ENCODE measurements around the gene KLHL35. TPM values are rescaled to one million over a fixed set of nuclear protein-coding genes. Genes with fewer than 3 reads are reported as not detected.

Gene KLHL35
- total and polyA plus RNA-seq, 2 experiments from 2014 or later = 0.63 to 1.7 TPM

DNA sequence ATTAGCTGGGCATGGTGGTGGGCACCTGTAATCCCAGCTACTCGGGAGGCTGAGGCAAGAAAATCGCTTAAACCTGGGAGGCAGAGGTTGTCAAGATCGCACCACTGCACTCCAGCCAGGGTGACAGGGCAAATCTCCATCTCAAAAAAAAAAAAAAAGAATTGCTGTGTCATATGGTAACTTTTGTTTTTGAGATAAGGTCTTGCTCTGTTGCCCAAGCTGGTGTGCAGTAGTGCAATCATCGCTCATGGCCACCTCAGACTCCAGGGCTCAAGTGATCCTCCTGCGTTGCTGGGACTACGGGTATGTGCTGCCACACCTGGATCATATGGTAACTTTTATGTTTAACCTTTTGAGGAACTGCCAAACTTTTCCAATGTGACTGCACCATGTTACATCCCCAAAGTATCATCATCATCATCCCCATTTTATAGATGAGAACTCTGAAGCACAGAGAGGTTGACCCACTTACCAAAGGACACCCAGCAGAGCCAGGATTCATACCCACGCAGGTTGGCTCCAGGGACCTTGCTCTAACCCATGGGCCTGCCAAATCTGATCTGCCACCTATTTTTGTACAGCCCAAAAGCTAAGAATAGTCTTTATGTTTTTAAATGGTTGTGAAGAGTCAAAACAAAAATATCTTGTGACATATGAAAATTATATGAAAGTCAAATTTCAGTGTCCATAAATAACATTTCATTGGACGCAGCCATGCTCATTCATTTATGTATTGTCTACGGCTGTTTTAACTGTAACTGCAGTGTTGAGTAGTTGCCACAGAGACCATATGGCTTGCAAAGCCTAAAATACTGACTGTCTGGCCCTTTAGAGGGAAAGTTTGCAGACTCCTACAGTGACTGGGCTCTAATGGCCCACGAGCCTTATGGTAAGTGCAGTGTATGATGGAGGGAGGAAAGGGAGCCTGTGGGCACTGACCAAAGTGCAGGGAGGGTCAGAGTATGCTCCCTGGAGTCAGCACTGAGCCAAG lies 47.5 kb upstream of the KLHL35 start:
- Histone ChIP-seq H2AFZ (no peak overlapping the region), H3K9me2 (replicated peaks; ENCODE audit: insufficient read depth) (no peaks in the 10 kb centered on the region), H3K27me3 (no peaks in the 10 kb centered on the region)

DNA sequence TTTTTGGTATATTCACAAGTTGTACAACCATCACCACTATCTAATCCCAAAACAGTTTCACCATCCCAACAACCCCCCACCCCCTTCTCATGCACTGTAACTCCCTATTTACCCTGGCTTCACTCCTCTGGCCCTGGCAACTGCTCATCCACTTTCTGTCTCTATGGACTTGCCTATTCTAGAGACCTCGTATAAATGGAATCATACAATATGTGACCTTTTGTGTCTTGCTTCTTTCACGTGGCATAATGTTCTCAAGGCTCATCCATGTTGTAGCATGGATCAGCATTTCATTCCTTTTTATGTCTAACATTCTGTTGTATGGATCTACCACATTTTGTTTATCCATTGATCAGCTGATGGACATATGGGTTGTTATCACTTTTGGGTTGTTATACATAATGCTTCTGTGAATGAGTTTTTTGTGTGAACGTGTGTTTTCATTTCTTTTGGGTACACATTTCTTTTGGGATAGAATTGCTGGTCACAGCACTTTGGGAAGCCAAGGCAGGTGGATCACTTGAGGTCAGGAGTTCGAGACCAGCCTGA lies 46.7 kb upstream of the KLHL35 start:
- Histone ChIP-seq H3K27me3 (no peaks in the 10 kb centered on the region), H3K27ac (no peak overlapping the region), H3K4me3 (no peak overlapping the region), H3K9me2 (replicated peaks; ENCODE audit: insufficient read depth) (no peaks in the 10 kb centered on the region), H3K36me3 (replicated peaks; ENCODE audit: insufficient read depth, low read depth) (no peaks in the 10 kb centered on the region), H3K4me1 (ENCODE audit: insufficient read depth) (no peaks in the 10 kb centered on the region), H3K9me3 (ENCODE audit: low read depth) (no peaks in the 10 kb centered on the region), H3K4me2 (no peak overlapping the region), H4K20me1 (ENCODE audit: insufficient read depth, poor library complexity, severe bottlenecking) (no peaks in the 10 kb centered on the region), H3K79me2 (no peaks in the 10 kb centered on the region), H2AFZ (no peak overlapping the region)
- TF ChIP-seq EZH2phosphoT487 (IDR thresholded peaks at IDR 0.05; ENCODE audit: low read depth, severe bottlenecking, unreplicated experiment) (no peak), EZH2 (IDR thresholded peaks at IDR 0.05; ENCODE audit: borderline replicate concordance) (no peak)
- TF ChIP-seq, protein P1, sequence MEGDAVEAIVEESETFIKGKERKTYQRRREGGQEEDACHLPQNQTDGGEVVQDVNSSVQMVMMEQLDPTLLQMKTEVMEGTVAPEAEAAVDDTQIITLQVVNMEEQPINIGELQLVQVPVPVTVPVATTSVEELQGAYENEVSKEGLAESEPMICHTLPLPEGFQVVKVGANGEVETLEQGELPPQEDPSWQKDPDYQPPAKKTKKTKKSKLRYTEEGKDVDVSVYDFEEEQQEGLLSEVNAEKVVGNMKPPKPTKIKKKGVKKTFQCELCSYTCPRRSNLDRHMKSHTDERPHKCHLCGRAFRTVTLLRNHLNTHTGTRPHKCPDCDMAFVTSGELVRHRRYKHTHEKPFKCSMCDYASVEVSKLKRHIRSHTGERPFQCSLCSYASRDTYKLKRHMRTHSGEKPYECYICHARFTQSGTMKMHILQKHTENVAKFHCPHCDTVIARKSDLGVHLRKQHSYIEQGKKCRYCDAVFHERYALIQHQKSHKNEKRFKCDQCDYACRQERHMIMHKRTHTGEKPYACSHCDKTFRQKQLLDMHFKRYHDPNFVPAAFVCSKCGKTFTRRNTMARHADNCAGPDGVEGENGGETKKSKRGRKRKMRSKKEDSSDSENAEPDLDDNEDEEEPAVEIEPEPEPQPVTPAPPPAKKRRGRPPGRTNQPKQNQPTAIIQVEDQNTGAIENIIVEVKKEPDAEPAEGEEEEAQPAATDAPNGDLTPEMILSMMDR (IDR thresholded peaks at IDR 0.05; ENCODE audit: poor library complexity) = no peak
- 88% methylated on average over 4 of the region's 4 CpGs for WGBS (ENCODE audit: low lambda C conversion rate, missing lambda C conversion rate)
- no peak for DNase-seq (ENCODE audit: low spot score)

More for the DNA sequence above, 47.5 kb upstream of the KLHL35 start:
- H3K79me2 ChIP-seq = no peaks in the 10 kb centered on the region
- DNase-seq (ENCODE audit: low spot score) = no peak
- TF ChIP-seq, protein P1 (IDR thresholded peaks at IDR 0.05; ENCODE audit: poor library complexity) = no peak
- TF ChIP-seq EZH2 (IDR thresholded peaks at IDR 0.05; ENCODE audit: borderline replicate concordance) (no peak), EZH2phosphoT487 (IDR thresholded peaks at IDR 0.05; ENCODE audit: low read depth, severe bottlenecking, unreplicated experiment) (no peak)
- H3K4me3 ChIP-seq = no peak overlapping the region
- H3K27ac ChIP-seq = no peak overlapping the region
- no peaks in the 10 kb centered on the region for H3K36me3 ChIP-seq (replicated peaks; ENCODE audit: insufficient read depth, low read depth)
- no peaks in the 10 kb centered on the region for H4K20me1 ChIP-seq (ENCODE audit: insufficient read depth, poor library complexity, severe bottlenecking)
- WGBS (ENCODE audit: low lambda C conversion rate, missing lambda C conversion rate) = 90% methylated on average over 10 of the region's 10 CpGs
- no peaks in the 10 kb centered on the region for H3K4me1 ChIP-seq (ENCODE audit: insufficient read depth)
- no peaks in the 10 kb centered on the region for H3K9me3 ChIP-seq (ENCODE audit: low read depth)
- no peak overlapping the region for H3K4me2 ChIP-seq

DNA sequence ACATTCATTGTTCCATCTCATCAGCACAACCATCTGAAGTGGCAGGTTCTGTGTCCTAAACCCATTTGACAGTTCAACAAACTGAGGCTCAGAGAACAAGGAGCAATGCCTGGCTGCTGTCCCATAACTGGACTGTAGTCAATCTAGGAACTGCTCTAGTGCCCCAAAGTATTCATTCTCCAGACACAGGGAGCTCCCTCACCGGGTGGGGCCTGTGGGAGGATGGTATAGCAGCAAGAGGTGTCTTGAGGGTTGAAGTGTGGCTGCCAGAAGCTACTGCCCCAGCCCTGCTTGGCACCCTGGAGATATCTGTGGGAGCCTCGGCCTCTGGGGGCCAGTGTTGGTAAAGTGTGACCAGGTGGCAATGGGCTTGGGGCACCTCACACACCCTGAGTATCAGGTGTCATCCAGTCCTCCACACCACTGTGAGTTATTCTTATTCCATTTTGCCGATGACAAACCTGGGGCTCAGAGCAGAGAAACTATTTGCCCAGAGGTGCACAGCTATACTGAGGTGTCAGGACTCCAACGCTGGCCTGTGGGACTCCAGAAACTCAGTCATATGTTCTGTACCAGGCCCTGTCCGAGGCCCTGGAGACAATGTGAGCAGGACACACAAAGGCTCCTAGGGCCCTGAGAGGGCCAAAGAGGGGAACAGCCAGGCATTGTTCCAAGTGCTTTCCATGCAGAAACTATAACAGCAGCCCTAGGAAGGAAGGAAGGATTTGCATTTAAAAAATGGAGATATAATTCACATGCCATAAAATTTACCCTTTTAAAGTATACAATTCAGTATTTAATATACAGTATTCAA lies 46.0 kb upstream of the KLHL35 start:
- TF ChIP-seq EZH2phosphoT487 (IDR thresholded peaks at IDR 0.05; ENCODE audit: low read depth, severe bottlenecking, unreplicated experiment) (no peak), EZH2 (IDR thresholded peaks at IDR 0.05; ENCODE audit: borderline replicate concordance) (no peak)
- TF ChIP-seq, protein P1 (IDR thresholded peaks at IDR 0.05; ENCODE audit: poor library complexity) = no peak
- Histone ChIP-seq H3K9me2 (replicated peaks; ENCODE audit: insufficient read depth) (no peaks in the 10 kb centered on the region), H4K20me1 (ENCODE audit: insufficient read depth, poor library complexity, severe bottlenecking) (no peaks in the 10 kb centered on the region), H3K36me3 (replicated peaks; ENCODE audit: insufficient read depth, low read depth) (no peaks in the 10 kb centered on the region), H2AFZ (no peak overlapping the region), H3K4me3 (no peak overlapping the region), H3K4me1 (ENCODE audit: insufficient read depth) (no peaks in the 10 kb centered on the region), H3K79me2 (no peaks in the 10 kb centered on the region), H3K9me3 (ENCODE audit: low read depth) (no peaks in the 10 kb centered on the region), H3K27ac (no peak overlapping the region), H3K4me2 (no peak overlapping the region), H3K27me3 (no peaks in the 10 kb centered on the region)
- no peak for DNase-seq (ENCODE audit: low spot score)
- 77% methylated on average over 5 of the region's 5 CpGs for WGBS (ENCODE audit: low lambda C conversion rate, missing lambda C conversion rate)
